ENCODE measurements around the gene LIPG.

LIPG gene

DNA sequence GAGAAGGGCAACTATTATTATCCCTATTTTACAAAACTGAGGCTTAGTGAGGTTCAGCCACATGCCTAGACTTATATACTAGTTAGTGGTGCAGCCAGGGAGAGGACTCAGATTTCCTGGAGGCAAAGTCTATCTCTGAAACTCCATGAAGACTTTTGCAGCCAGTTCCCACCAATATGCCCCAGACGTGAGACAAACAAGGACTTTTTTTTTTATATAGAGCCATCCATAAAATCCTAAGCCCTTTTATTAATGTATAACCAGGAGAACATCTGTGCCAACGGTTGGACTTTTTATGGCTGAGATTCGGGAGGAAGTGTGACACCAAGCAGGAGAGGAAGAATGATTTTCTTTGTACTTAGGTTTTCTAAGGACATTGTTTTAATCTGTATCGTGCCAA is 29.9 kb downstream of the LIPG start:
- peaks cover 21% of the 10 kb centered on the region; the same call in 1 of the 2 replicates for H3K36me3 ChIP-seq (ENCODE audit: insufficient read depth, low read depth, low read length)
- no peak overlapping the region for H3K4me3 ChIP-seq (ENCODE audit: low read length)
- H3K4me1 ChIP-seq (ENCODE audit: insufficient read depth, low read length), result peaks cover 2% of the 10 kb centered on the region; the same call in 1 of the 2 replicates
- no peak overlapping the region for H3K9ac ChIP-seq (ENCODE audit: low read depth, low read length)
- no peaks in the 10 kb centered on the region for H3K9me3 ChIP-seq (ENCODE audit: insufficient read depth, low read depth, low read length)
- H3K27me3 ChIP-seq (ENCODE audit: insufficient read depth, low read length), result no peaks in the 10 kb centered on the region
- no peak overlapping the region for H3K27ac ChIP-seq (ENCODE audit: low read length)

- Histone ChIP-seq H3K36me3 (ENCODE audit: insufficient read depth, low read depth, low read length) (no peaks in the 10 kb centered on the region; the same call in 1 of the 2 replicates), H3K27ac (ENCODE audit: low read length) (no peak overlapping the region), H3K9ac (ENCODE audit: low read depth, low read length) (no peak overlapping the region)
Measured at GRCh38 chr18:49596687-49597086, 34.8 kb downstream of the LIPG start.

GRCh38 chr18:49597157-49597931 is 35.5 kb downstream of the LIPG start:
- H3K4me1 ChIP-seq (ENCODE audit: insufficient read depth, low read length), result peaks cover 3% of the 10 kb centered on the region; the same call in 1 of the 2 replicates
- no peaks in the 10 kb centered on the region; the same call in 1 of the 2 replicates for H3K36me3 ChIP-seq (ENCODE audit: insufficient read depth, low read depth, low read length)
- no peak overlapping the region for H3K27ac ChIP-seq (ENCODE audit: low read length)
- no peaks in the 10 kb centered on the region for H3K27me3 ChIP-seq (ENCODE audit: insufficient read depth, low read length)
- H3K4me3 ChIP-seq (ENCODE audit: low read length), result no peak overlapping the region
- H3K9me3 ChIP-seq (ENCODE audit: insufficient read depth, low read depth, low read length), result no peaks in the 10 kb centered on the region
- no peak overlapping the region for H3K9ac ChIP-seq (ENCODE audit: low read depth, low read length)

More at GRCh38 chr18:49596687-49597086, 34.8 kb downstream of the LIPG start:
- H3K4me1 ChIP-seq (ENCODE audit: insufficient read depth, low read length), result peaks cover 3% of the 10 kb centered on the region; the same call in 1 of the 2 replicates
- no peaks in the 10 kb centered on the region for H3K9me3 ChIP-seq (ENCODE audit: insufficient read depth, low read depth, low read length)
- H3K27me3 ChIP-seq (ENCODE audit: insufficient read depth, low read length), result no peaks in the 10 kb centered on the region
- no peak overlapping the region for H3K4me3 ChIP-seq (ENCODE audit: low read length)

GRCh38 chr18:49601211-49601610 is 39.4 kb downstream of the LIPG start:
- H3K9me3 ChIP-seq (ENCODE audit: insufficient read depth, low read depth, low read length), result 0 out of 2 replicates have a peak, but pooled peaks cover 5% of the 10 kb centered on the region
- H3K27ac ChIP-seq (ENCODE audit: low read length), result no peak overlapping the region
- H3K4me1 ChIP-seq (ENCODE audit: insufficient read depth, low read length), result peaks cover 3% of the 10 kb centered on the region; the same call in 1 of the 2 replicates
- no peak overlapping the region for H3K9ac ChIP-seq (ENCODE audit: low read depth, low read length)
- H3K4me3 ChIP-seq (ENCODE audit: low read length), result no peak overlapping the region
- H3K36me3 ChIP-seq (ENCODE audit: insufficient read depth, low read depth, low read length), result no peaks in the 10 kb centered on the region
- H3K27me3 ChIP-seq (ENCODE audit: insufficient read depth, low read length), result no peaks in the 10 kb centered on the region

- H3K9ac ChIP-seq (ENCODE audit: low read depth, low read length), result no peak overlapping the region
- no peaks in the 10 kb centered on the region for H3K27me3 ChIP-seq (ENCODE audit: insufficient read depth, low read length)
- 0 out of 2 replicates have a peak, but pooled peaks cover 5% of the 10 kb centered on the region for H3K9me3 ChIP-seq (ENCODE audit: insufficient read depth, low read depth, low read length)
- no peak overlapping the region for H3K4me3 ChIP-seq (ENCODE audit: low read length)
- H3K36me3 ChIP-seq (ENCODE audit: insufficient read depth, low read depth, low read length), result no peaks in the 10 kb centered on the region
- no peak overlapping the region for H3K27ac ChIP-seq (ENCODE audit: low read length)
- peaks cover 16% of the 10 kb centered on the region; the same call in 1 of the 2 replicates for H3K4me1 ChIP-seq (ENCODE audit: insufficient read depth, low read length)
Measured at GRCh38 chr18:49608366-49609255, 46.8 kb downstream of the LIPG start.

GRCh38 chr18:49609256-49610021 is 47.6 kb downstream of the LIPG start:
- H3K36me3 ChIP-seq (ENCODE audit: insufficient read depth, low read depth, low read length), result no peaks in the 10 kb centered on the region
- no peak overlapping the region for H3K9ac ChIP-seq (ENCODE audit: low read depth, low read length)
- H3K27me3 ChIP-seq (ENCODE audit: insufficient read depth, low read length), result no peaks in the 10 kb centered on the region
- H3K9me3 ChIP-seq (ENCODE audit: insufficient read depth, low read depth, low read length), result 0 out of 2 replicates have a peak, but pooled peaks cover 5% of the 10 kb centered on the region
- peaks cover 22% of the 10 kb centered on the region; the same call in 1 of the 2 replicates for H3K4me1 ChIP-seq (ENCODE audit: insufficient read depth, low read length)
- H3K27ac ChIP-seq (ENCODE audit: low read length), result no peak overlapping the region
- H3K4me3 ChIP-seq (ENCODE audit: low read length), result no peak overlapping the region

GRCh38 chr18:49610022-49610445 is 48.2 kb downstream of the LIPG start:
- Histone ChIP-seq H3K27me3 (ENCODE audit: insufficient read depth, low read length) (no peaks in the 10 kb centered on the region), H3K4me1 (ENCODE audit: insufficient read depth, low read length) (peaks cover 22% of the 10 kb centered on the region; the same call in 1 of the 2 replicates), H3K9ac (ENCODE audit: low read depth, low read length) (no peak overlapping the region), H3K27ac (ENCODE audit: low read length) (no peak overlapping the region), H3K36me3 (ENCODE audit: insufficient read depth, low read depth, low read length) (no peaks in the 10 kb centered on the region), H3K9me3 (ENCODE audit: insufficient read depth, low read depth, low read length) (0 out of 2 replicates have a peak, but pooled peaks cover 5% of the 10 kb centered on the region), H3K4me3 (ENCODE audit: low read length) (no peak overlapping the region)

GRCh38 chr18:49611316-49611715 is 49.5 kb downstream of the LIPG start:
- Histone ChIP-seq H3K9me3 (ENCODE audit: insufficient read depth, low read depth, low read length) (no peaks in the 10 kb centered on the region), H3K27me3 (ENCODE audit: insufficient read depth, low read length) (no peaks in the 10 kb centered on the region), H3K27ac (ENCODE audit: low read length) (no peak overlapping the region), H3K36me3 (ENCODE audit: insufficient read depth, low read depth, low read length) (no peaks in the 10 kb centered on the region), H3K4me3 (ENCODE audit: low read length) (no peak overlapping the region), H3K9ac (ENCODE audit: low read depth, low read length) (no peak overlapping the region), H3K4me1 (ENCODE audit: insufficient read depth, low read length) (peaks cover 22% of the 10 kb centered on the region; the same call in 1 of the 2 replicates)

GRCh38 chr18:49612515-49613033 is 50.7 kb downstream of the LIPG start:
- Histone ChIP-seq H3K9me3 (ENCODE audit: insufficient read depth, low read depth, low read length) (no peaks in the 10 kb centered on the region), H3K9ac (ENCODE audit: low read depth, low read length) (no peak overlapping the region), H3K27me3 (ENCODE audit: insufficient read depth, low read length) (no peaks in the 10 kb centered on the region), H3K4me1 (ENCODE audit: insufficient read depth, low read length) (peaks cover 22% of the 10 kb centered on the region; the same call in 1 of the 2 replicates), H3K27ac (ENCODE audit: low read length) (no peak overlapping the region), H3K36me3 (ENCODE audit: insufficient read depth, low read depth, low read length) (no peaks in the 10 kb centered on the region), H3K4me3 (ENCODE audit: low read length) (no peak overlapping the region; the same call in 1 of the 2 replicates)

DNA sequence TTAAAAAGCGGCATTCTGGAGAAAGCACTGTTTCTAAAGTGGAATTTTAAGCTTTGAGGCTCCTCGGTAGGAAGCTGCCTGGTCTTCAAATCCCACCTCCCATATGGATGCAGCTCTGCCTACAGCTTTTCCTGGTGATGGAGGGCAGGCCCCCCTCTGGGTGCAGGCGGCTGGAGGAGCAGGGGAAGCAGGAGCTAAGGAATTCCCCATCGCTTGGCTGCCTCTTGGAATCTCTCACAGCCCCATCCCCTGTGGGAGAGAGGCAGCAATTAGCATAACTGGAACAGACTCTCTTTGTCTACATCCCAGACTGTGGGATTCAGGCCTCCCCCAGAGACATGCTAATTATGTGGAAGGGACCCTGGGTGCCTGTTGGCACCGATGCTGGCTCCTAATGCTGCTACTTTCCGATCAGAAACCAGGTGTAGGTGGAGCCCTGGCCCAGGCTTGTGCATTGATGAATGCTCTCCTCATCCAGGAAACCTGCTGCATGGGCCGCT is 51.3 kb downstream of the LIPG start:
- Histone ChIP-seq H3K27ac (ENCODE audit: low read length) (no peak overlapping the region), H3K4me3 (ENCODE audit: low read length) (peak overlapping the region; percentile 12; the same call in 1 of the 2 replicates), H3K4me1 (ENCODE audit: insufficient read depth, low read length) (peaks cover 22% of the 10 kb centered on the region; the same call in 1 of the 2 replicates), H3K9ac (ENCODE audit: low read depth, low read length) (0 out of 2 replicates have a peak overlapping the region, but pooled peaks have one; percentile 4), H3K27me3 (ENCODE audit: insufficient read depth, low read length) (no peaks in the 10 kb centered on the region), H3K9me3 (ENCODE audit: insufficient read depth, low read depth, low read length) (no peaks in the 10 kb centered on the region), H3K36me3 (ENCODE audit: insufficient read depth, low read depth, low read length) (no peaks in the 10 kb centered on the region)
